ENCODE measurements around the gene SLC35D2.
"Not testable (repeated sequence)": the region's sequence is repeated elsewhere in the genome, so short reads cannot be mapped to it uniquely, and the experiment has no call there.

Gene SLC35D2

GRCh38 chr9:96360976-96361375 is 22.5 kb downstream of the SLC35D2 start:
- DNase-seq (ENCODE audit: low spot score) = no peak

GRCh38 chr9:96360523-96360922 is 23.0 kb downstream of the SLC35D2 start:
- DNase-seq (ENCODE audit: low spot score) = not testable (repeated sequence)

DNA sequence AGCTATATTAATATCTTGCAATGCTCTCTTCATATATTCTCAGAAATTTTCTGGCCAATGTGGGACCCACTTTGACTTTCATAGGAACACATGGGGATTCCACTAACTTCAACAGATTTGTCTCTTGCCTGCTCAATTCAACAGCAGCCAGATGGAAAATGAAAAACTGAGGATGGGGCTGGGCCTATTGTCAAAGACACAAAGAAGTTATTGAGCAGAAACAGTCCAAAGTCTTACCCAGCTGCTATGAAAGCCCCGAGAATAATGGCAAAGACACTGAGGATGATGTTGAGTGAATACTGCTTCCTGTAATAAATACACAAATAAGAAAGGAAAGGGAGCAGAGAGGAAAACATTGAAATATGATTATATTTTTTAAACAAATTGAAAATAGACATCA is 32.6 kb downstream of the SLC35D2 start:
- DNase-seq (ENCODE audit: low spot score) = no peak

GRCh38 chr9:96348261-96348660 is 35.2 kb downstream of the SLC35D2 start:
- no peak for DNase-seq (ENCODE audit: low spot score)

DNA sequence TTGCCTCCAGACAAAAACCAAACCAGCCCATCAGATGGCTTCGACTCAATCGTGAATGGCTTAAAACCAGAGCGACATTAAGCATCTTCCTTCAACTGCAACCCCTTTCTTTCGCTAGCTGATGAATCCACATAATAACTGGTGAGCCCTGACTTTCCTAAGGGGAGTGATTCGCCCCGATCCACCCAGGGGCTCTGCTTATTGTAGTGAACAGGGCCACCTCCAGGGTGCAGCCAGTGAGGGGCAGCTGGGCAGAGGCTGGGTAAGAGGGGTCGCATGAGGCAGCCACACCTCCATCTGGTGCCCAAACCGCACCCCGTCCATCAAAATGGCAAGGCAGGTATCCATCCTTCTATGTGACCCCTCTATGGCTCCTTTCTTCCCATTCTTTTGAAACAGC is 38.0 kb downstream of the SLC35D2 start:
- DNase-seq (ENCODE audit: low spot score) = no peak

DNA sequence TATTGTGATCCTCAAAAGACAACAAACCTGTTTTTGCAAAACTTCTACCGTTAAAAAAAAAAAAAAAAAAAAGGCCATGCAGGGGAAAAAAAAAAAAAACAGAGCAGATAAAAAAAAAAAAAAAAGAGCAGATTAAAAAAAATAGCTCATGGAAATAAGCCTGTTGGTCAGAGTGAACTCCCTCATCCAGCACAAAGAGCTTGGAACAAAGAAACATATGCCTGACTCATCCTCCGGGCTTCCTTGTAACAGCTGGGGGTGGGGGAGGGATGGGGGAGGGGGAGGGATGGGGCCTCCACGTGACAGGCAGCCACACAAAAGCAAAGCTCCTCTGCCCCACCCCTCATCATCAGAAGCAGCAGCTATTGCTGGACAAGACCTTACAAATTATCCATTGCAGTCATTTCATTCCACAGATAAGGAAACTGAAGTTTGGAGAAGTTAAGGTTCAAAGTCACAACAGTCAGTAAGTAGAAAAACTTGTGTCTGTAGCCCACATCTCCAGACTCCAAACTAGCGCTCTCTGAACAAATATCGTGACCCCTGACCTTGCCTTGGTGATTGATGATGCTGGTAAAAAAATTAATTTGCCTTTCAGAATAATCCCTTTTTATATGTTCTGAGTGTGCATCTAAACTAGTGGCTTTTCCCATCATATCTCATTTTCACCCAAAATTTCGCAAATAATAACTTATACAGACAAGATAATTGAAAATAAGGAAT is 38.9 kb downstream of the SLC35D2 start:
- peak; percentile 93 for DNase-seq (ENCODE audit: low spot score)

GRCh38 chr9:96343515-96344360 is 39.8 kb downstream of the SLC35D2 start:
- no peak for DNase-seq (ENCODE audit: low spot score)

DNA sequence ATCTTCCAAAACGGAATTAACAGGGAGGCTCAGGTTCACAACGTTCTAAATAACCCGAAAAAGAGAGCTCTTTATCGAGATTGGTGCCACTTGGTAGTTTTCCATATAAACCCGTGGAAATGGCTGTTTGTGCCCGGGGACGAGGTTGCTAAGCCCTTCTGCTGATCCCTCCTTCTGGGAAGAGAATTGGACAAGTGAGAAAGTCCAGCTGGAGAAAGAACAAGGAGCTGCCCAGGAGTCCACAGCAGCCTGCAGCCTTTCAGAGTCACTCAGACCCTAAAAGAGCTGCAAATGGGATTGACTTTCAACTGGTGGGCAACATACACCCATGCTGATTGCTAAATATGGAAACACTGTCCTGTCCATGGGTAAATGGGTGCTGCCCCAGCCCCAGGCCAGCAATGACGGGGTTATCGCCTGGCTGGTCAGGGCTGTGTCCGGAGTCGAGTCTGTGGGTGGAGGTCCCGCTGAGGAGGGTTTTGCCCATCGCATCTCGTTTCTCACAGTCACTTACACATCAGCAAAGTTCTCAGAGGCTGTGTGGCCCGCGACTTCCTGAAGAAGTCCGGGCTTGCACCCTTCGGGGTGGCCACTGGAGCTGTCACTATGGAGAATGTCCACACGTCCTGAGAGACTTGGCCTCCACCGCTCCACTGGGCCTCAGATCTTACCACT is 40.8 kb downstream of the SLC35D2 start:
- DNase-seq (ENCODE audit: low spot score) = no peak

DNA sequence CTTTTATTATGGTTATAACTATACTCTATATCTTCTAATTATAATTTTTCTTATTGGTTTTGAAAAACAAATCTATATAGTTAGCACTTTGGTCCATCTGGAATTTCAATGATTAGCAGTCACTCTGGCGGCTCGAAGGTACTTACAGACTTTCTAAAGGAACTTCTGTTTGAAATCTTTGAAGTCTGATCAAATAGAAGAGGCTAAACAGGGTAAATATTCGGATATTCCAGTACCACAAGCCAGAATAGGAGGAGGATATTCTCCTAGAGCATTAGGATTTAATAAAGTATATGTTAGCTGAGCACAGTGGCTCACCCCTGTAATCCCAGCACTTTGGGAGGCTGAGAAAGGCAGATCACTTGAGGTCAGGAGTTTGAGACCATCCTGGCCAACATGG is 42.8 kb downstream of the SLC35D2 start:
- DNase-seq (ENCODE audit: low spot score) = no peak

DNA sequence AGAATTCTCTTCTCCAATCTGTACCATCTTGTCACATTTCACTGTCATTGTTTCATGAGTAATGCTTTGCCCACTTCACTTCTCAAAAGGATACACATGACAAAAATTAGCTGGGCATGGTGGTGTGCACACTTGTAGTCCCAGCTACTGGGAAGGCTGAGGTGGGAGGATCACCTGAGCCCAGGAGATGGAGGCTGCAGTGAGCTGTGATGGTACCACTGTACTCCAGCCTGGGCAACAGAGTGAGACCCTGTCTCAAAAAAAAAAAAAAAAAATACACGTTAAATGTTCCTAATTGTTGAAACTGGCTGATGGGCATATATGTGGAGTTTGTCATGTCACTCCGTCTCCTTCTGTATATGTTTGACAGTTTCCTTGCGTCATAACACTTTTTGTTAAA is 45.2 kb downstream of the SLC35D2 start:
- DNase-seq (ENCODE audit: low spot score) = no peak

DNA sequence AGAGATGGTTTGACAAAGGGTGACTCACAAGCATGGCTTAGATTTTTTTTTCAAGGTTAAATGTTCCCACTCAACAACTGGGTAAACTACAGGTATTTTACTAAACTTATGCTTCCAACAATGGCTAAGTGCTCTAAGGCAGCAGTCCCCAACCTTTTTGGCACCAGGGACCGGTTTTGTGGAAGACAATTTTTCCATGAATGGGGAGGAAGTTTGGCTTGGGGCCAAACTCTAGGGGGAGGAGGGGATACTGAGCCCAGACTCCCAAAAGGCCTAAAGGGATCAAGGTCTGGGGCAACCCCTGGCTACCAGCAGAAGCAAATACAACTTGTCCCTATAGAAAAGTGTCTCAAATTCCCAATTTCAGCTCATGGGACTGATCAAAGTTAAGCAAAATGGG is 49.6 kb downstream of the SLC35D2 start:
- DNase-seq (ENCODE audit: low spot score) = no peak

- no peak for DNase-seq (ENCODE audit: low spot score)
Observed at GRCh38 chr9:96331236-96331947, 52.1 kb downstream of the SLC35D2 start.

- DNase-seq (ENCODE audit: low spot score) = peak; percentile 71
Observed at GRCh38 chr9:96327694-96328352, 55.7 kb downstream of the SLC35D2 start.

- DNase-seq (ENCODE audit: low spot score) = no peak
Observed at GRCh38 chr9:96323169-96323568, 60.3 kb downstream of the SLC35D2 start.

DNA sequence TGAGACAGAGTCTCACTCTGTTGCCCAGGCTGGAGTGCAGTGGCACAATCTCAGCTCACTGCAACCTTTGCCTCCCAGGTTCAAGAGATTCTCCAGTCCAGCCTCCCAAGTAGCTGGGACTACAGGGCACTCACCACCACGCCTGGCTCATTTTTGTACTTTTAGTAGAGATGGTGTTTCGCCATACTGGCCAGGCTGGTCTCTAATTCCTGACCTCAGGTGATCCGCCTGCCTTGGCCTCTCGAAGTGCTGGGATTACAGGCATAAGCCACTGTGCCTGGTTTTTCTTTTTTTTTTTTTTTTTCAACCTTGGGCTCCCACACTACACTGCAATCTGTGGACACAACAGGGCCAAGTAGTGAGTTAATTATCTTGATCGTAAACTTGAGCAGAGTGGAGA is 60.8 kb downstream of the SLC35D2 start:
- DNase-seq (ENCODE audit: low spot score) = not testable (repeated sequence)

DNA sequence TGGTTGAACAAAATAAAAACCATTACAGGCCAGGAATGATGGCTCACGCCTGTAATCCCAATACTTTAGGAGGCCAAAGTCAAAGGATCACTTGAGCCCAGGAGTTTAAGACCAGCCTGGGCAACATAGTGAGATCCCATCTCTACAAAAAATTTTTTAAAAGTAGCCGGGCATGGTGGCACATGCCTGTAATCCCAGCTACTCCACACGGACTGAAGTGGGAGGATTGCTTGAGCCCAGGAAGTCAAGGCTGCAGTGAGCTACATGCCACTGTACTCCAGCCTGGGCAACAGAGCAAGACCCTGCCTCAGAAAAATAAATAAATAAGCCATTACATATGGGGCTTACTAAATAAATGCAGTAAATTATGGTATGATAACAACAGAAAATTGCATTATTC is 61.3 kb downstream of the SLC35D2 start:
- not testable (repeated sequence) for DNase-seq (ENCODE audit: low spot score)

DNA sequence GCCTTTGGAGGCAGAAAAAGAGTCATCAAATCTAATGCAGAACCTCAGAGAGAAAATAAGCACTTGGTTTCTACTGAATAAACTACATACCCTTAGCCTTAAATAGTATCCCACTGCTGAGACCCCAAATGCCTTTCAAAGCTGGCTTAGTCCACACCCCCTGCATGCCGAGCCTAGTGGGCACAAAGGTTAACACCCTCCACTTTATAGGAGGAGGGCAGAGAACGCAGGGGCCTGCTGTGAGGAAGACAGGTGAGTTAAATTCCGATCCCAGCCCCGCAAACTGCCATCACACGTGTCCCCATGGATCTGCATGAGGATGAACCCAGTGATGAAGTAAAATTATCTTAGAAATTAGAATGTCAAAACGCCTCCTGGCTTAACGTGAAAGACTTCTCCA is 62.0 kb downstream of the SLC35D2 start:
- no peak for DNase-seq (ENCODE audit: low spot score)

DNA sequence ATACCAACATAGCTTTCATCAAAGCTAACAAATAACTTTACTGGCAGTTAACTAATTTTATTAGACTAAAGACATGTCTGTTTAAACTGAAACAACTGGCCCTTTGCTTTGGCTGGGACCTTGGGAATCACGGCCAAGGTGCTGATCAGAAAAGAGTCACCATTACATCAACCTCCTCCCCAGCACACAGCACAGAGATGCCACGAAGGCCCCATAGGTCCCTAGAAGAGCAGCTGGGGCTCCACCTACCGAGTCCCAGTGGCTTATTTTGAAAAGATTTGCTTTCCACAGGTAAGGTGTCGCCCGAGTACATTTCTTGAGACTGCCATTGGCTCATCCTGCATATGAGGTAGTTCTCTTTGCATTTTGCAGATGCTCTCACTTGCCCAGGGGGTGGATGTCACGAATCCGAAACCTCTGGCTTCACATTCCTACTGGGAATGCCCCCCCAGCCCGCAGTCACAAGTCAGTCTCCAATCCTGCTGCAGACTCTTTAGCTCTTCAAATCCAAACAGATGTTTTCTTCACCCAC is 62.7 kb downstream of the SLC35D2 start:
- DNase-seq (ENCODE audit: low spot score) = no peak

DNA sequence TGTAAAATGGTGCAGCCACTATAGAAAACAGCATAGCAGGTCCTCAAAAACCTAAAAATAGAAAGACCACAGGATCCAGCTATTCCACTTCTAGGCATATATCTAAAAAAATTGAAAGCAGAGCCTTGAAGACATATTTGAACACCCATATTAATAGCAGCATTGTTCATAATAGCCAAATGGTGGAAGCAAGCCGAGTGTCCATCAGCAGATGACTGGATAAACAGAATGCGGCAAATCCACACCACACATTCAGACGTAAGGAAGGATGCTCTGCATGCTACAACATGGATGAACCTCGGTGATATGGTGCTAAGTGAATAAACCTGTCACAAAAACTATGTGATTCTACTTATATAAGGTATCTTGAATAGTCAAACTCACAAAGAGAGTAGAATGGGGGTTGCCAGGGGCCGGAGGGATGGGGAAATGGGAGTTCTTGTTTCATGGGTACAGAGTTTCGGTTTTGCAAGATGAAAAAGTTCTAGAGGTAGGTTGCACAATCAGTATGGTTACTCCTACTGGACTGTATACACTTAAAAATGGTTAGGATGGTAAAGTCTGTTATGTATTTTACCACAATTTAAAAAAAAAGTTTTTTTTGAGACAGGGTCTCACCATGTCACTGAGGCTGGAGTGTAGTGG is 64.5 kb downstream of the SLC35D2 start:
- no peak for DNase-seq (ENCODE audit: low spot score)

DNA sequence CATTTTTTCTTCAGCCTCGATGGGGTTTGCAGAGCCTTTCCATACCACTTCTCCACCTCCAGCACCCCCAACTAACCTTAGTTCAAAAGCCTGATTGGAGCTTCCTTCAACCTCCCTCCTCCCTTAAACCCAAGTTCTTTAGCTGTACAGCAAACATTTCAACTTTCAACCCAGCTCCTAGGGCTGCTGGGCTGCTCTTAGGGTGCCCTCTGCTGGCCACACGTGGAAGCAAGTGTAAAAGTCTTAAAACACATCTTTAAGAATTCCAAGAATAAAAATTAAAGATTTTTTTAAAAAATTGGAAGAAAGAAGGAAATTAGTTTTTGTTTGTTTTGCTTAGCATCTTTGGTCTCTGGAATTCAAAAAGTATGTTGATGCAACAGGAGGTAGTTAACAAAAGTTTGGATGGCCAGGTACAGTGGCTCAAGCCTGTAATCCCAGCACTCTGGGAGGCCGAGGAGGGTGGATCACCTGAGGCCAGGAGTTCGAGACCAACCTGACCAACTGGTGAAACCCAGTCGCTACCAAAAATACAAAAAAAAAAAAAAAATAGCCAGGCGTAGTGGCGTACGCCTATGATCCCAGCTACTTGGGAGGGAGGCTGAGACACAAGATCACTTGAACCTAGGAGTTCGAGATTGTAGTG is 66.1 kb downstream of the SLC35D2 start:
- peak; percentile 79 for DNase-seq (ENCODE audit: low spot score)

All from AG20443 (cell line).